Mesenchymal stem cell (in vitro differentiated cells and primary cell): ENCODE measurements around the gene NRXN3.

Source experiments
- DNase-seq: peaks from one replicate; pipeline ENCODE4 v3.0.0-alpha.2; 2013
- H2AFZ ChIP-seq: one replicate; pipeline ENCODE4 v1.6.1; 2013; ENCODE audit warnings: low read depth, mild to moderate bottlenecking, control low read depth, inconsistent platforms, low read length, moderate library complexity
- H2AK5ac ChIP-seq: 2 replicates; pipeline ENCODE4 v1.6.1; 2013; ENCODE audit warnings: low read length, moderate library complexity, mild to moderate bottlenecking, inconsistent platforms; ENCODE audit not compliant: severe bottlenecking
- H2BK120ac ChIP-seq: one replicate; pipeline ENCODE4 v1.6.1; 2013; ENCODE audit warnings: low read depth, mild to moderate bottlenecking, inconsistent platforms, low read length, moderate library complexity
- H2BK12ac ChIP-seq, 2 experiments: one replicate each; pipeline ENCODE4 v1.6.1; 2013; ENCODE audit warnings: inconsistent platforms in 2 of 2, low read length in 2 of 2, mild to moderate bottlenecking in 2 of 2, moderate library complexity in 2 of 2, control low read depth in 1 of 2
- H2BK15ac ChIP-seq: one replicate; pipeline ENCODE4 v1.6.1; 2013; ENCODE audit warnings: mild to moderate bottlenecking, low read depth, inconsistent platforms; ENCODE audit not compliant: poor library complexity, severe bottlenecking
- H2BK5ac ChIP-seq: 2 replicates; pipeline ENCODE4 v1.6.1; 2013; ENCODE audit warnings: low read depth, mild to moderate bottlenecking, low read length, control low read depth, inconsistent platforms; ENCODE audit not compliant: poor library complexity, severe bottlenecking
- H3K14ac ChIP-seq, 2 experiments: one replicate each; pipeline ENCODE4 v1.6.1; 2013; ENCODE audit warnings: inconsistent platforms in 2 of 2, low read length in 2 of 2, control low read depth in 1 of 2, mild to moderate bottlenecking in 1 of 2, moderate library complexity in 1 of 2
- H3K18ac ChIP-seq, 2 experiments: one replicate each; pipeline ENCODE4 v1.6.1; 2013; ENCODE audit warnings: inconsistent platforms in 2 of 2, low read length in 2 of 2, control low read depth in 1 of 2, low read depth in 1 of 2, mild to moderate bottlenecking in 1 of 2
- H3K23ac ChIP-seq, 2 experiments: one replicate each; pipeline ENCODE4 v1.6.1; 2013; ENCODE audit warnings: inconsistent platforms in 2 of 2, low read length in 2 of 2, mild to moderate bottlenecking in 2 of 2, moderate library complexity in 2 of 2, control low read depth in 1 of 2
- H3K27ac ChIP-seq: 2 replicates; pipeline ENCODE4 v1.5.1; 2013; ENCODE audit warnings: mild to moderate bottlenecking, moderate library complexity, low read length, control low read depth, inconsistent platforms; ENCODE audit not compliant: poor library complexity, severe bottlenecking
- H3K27me3 ChIP-seq, 2 experiments: 2 replicates each; pipeline versions ENCODE4 v1.6.1 to v1.7.0; 2013; ENCODE audit warnings: low read length in 2 of 2, mild to moderate bottlenecking in 2 of 2, moderate library complexity in 2 of 2, control low read depth in 1 of 2, inconsistent platforms in 1 of 2; ENCODE audit not compliant: control insufficient read depth in 1 of 2, insufficient read depth in 1 of 2
- H3K36me3 ChIP-seq, 2 experiments: 2 replicates each; pipeline versions ENCODE4 v1.6.1 to v1.7.0; 2013; ENCODE audit warnings: low read length in 2 of 2, control low read depth in 1 of 2, inconsistent platforms in 1 of 2, low read depth in 1 of 2, mild to moderate bottlenecking in 1 of 2; ENCODE audit not compliant: insufficient read depth in 2 of 2, control insufficient read depth in 1 of 2
- H3K4ac ChIP-seq, 2 experiments: one replicate each; pipeline ENCODE4 v1.6.1; 2013; ENCODE audit warnings: inconsistent platforms in 2 of 2, low read length in 2 of 2, mild to moderate bottlenecking in 2 of 2, moderate library complexity in 2 of 2, control low read depth in 1 of 2, low read depth in 1 of 2
- H3K4me1 ChIP-seq: 2 replicates; pipeline ENCODE4 v1.6.1; 2013; ENCODE audit warnings: low read depth, low read length, control low read depth; ENCODE audit not compliant: control insufficient read depth, insufficient read depth
- H3K4me2 ChIP-seq: 2 replicates; pipeline ENCODE4 v1.6.1; 2013; ENCODE audit warnings: low read length, mild to moderate bottlenecking, inconsistent platforms; ENCODE audit not compliant: poor library complexity, severe bottlenecking
- H3K4me3 ChIP-seq, 2 experiments: 2 replicates each; pipeline versions ENCODE4 v1.5.1 to v1.7.0; 2013; ENCODE audit warnings: low read length in 2 of 2, mild to moderate bottlenecking in 2 of 2, control low read depth in 1 of 2, low read depth in 1 of 2; ENCODE audit not compliant: insufficient read depth in 1 of 2
- H3K79me1 ChIP-seq: replicated peaks from 2 replicates; pipeline ENCODE4 v1.6.1; 2013; ENCODE audit warnings: mild to moderate bottlenecking, control low read depth, low read length, inconsistent platforms; ENCODE audit not compliant: poor library complexity, severe bottlenecking
- H3K9ac ChIP-seq: 2 replicates; pipeline ENCODE4 v1.7.0; 2013; ENCODE audit warnings: mild to moderate bottlenecking, low read length, moderate library complexity
- H3K9me3 ChIP-seq: 2 replicates; pipeline ENCODE4 v1.7.0; 2013; ENCODE audit warnings: mild to moderate bottlenecking, low read length; ENCODE audit not compliant: control insufficient read depth
- H4K8ac ChIP-seq: one replicate; pipeline ENCODE4 v1.6.1; 2013; ENCODE audit warnings: inconsistent platforms, mild to moderate bottlenecking, low read length, moderate library complexity
- H4K91ac ChIP-seq: one replicate; pipeline ENCODE4 v1.6.1; 2013; ENCODE audit warnings: mild to moderate bottlenecking, low read length, inconsistent platforms
- WGBS: methylation state at CpG from one replicate; pipeline ENCODE4 v1.1.7; 2013; ENCODE audit warnings: mixed read lengths; 5-methylcytosine and 5-hydroxymethylcytosine counted together

Gene NRXN3

GRCh38 chr14:78383060-78383459, 212.9 kb downstream of the NRXN3 start:
- no peak overlapping the region for H3K23ac ChIP-seq
- H3K4me2 ChIP-seq, result no peak overlapping the region
- H3K36me3 ChIP-seq, result no peaks in the 10 kb centered on the region
- no peak overlapping the region for H2AK5ac ChIP-seq
- 44% methylated on average over 3 of the region's 3 CpGs for WGBS
- H2BK12ac ChIP-seq, result no peak overlapping the region
- no peak overlapping the region for H3K18ac ChIP-seq
- no peak overlapping the region for H2BK5ac ChIP-seq
- H3K4me3 ChIP-seq, result no peak overlapping the region
- no peak for DNase-seq
- no peaks in the 10 kb centered on the region for H3K4me1 ChIP-seq
- no peak overlapping the region for H3K4ac ChIP-seq
- no peak overlapping the region for H4K8ac ChIP-seq
- H3K79me1 ChIP-seq, result no peaks in the 10 kb centered on the region
- no peak overlapping the region for H2BK120ac ChIP-seq
- no peaks in the 10 kb centered on the region for H3K27me3 ChIP-seq
- no peak overlapping the region for H3K14ac ChIP-seq
- no peak overlapping the region for H3K9ac ChIP-seq
- H3K9me3 ChIP-seq, result no peaks in the 10 kb centered on the region
- no peak overlapping the region for H3K27ac ChIP-seq
- H4K91ac ChIP-seq, result no peak overlapping the region
- no peak overlapping the region for H2BK15ac ChIP-seq
- H2AFZ ChIP-seq, result no peak overlapping the region

- Histone ChIP-seq H3K4me1 (no peaks in the 10 kb centered on the region), H3K79me1 (no peaks in the 10 kb centered on the region), H3K9me3 (no peaks in the 10 kb centered on the region), H3K36me3 (no peaks in the 10 kb centered on the region), H3K9ac (no peak overlapping the region), H2BK5ac (no peak overlapping the region), H3K4me2 (no peak overlapping the region), H3K27ac (no peak overlapping the region), H3K4me3 (no peak overlapping the region), H4K8ac (no peak overlapping the region), H3K14ac (no peak overlapping the region), H3K4ac (no peak overlapping the region), H2AFZ (no peak overlapping the region), H3K27me3 (no peaks in the 10 kb centered on the region), H2BK12ac (no peak overlapping the region), H2BK120ac (no peak overlapping the region), H3K23ac (no peak overlapping the region), H4K91ac (no peak overlapping the region), H2AK5ac (no peak overlapping the region), H3K18ac (no peak overlapping the region), H2BK15ac (no peak overlapping the region)
- DNase-seq, result no peak
- WGBS, result 43% methylated on average over 1 of the region's 1 CpG
Measured at GRCh38 chr14:78398216-78398615, 228.0 kb downstream of the NRXN3 start.

GRCh38 chr14:78399316-78399889, 229.2 kb downstream of the NRXN3 start:
- no peak for DNase-seq
- H3K18ac ChIP-seq, result no peak overlapping the region
- H2BK15ac ChIP-seq, result no peak overlapping the region
- no peaks in the 10 kb centered on the region for H3K79me1 ChIP-seq
- H3K27ac ChIP-seq, result no peak overlapping the region
- no peak overlapping the region for H3K4me2 ChIP-seq
- H3K14ac ChIP-seq, result no peak overlapping the region
- no peak overlapping the region for H4K91ac ChIP-seq
- 67% methylated on average over 1 of the region's 3 CpGs for WGBS
- no peak overlapping the region for H2BK5ac ChIP-seq
- no peak overlapping the region for H2AFZ ChIP-seq
- peaks cover 2% of the 10 kb centered on the region for H3K4me1 ChIP-seq
- no peak overlapping the region for H2BK12ac ChIP-seq
- H3K4me3 ChIP-seq, result no peak overlapping the region
- no peak overlapping the region for H3K23ac ChIP-seq
- H3K27me3 ChIP-seq, result no peaks in the 10 kb centered on the region
- H2BK120ac ChIP-seq, result no peak overlapping the region
- no peak overlapping the region for H3K4ac ChIP-seq
- no peaks in the 10 kb centered on the region for H3K36me3 ChIP-seq
- no peak overlapping the region for H4K8ac ChIP-seq
- H3K9ac ChIP-seq, result no peak overlapping the region
- H2AK5ac ChIP-seq, result no peak overlapping the region
- H3K9me3 ChIP-seq, result no peaks in the 10 kb centered on the region

- H3K9ac ChIP-seq, result no peak overlapping the region
- 58% methylated on average over 3 of the region's 3 CpGs for WGBS
- H3K9me3 ChIP-seq, result no peaks in the 10 kb centered on the region
- no peak overlapping the region for H2AK5ac ChIP-seq
- no peak overlapping the region for H3K4me2 ChIP-seq
- no peak overlapping the region for H2AFZ ChIP-seq
- H2BK15ac ChIP-seq, result no peak overlapping the region
- no peak overlapping the region for H3K27ac ChIP-seq
- H3K4me1 ChIP-seq, result peaks cover 2% of the 10 kb centered on the region
- no peaks in the 10 kb centered on the region for H3K79me1 ChIP-seq
- H2BK12ac ChIP-seq, result no peak overlapping the region
- no peak overlapping the region for H2BK120ac ChIP-seq
- no peak overlapping the region for H4K91ac ChIP-seq
- no peak overlapping the region for H3K18ac ChIP-seq
- no peaks in the 10 kb centered on the region for H3K36me3 ChIP-seq
- no peak overlapping the region for H2BK5ac ChIP-seq
- no peak overlapping the region for H3K4me3 ChIP-seq
- DNase-seq, result no peak
- H3K14ac ChIP-seq, result no peak overlapping the region
- no peak overlapping the region for H4K8ac ChIP-seq
- H3K27me3 ChIP-seq, result no peaks in the 10 kb centered on the region
- H3K23ac ChIP-seq, result no peak overlapping the region
- no peak overlapping the region for H3K4ac ChIP-seq
Measured at GRCh38 chr14:78401866-78402265, 231.7 kb downstream of the NRXN3 start.
